GOT3 (cell line): ENCODE measurements around the gene NES.

Experiments used
- DNase-seq: peaks from one replicate; lab custom pipeline; 2025; ENCODE audit warnings: mixed read lengths; lab: John Stamatoyannopoulos, UW

Gene NES

DNA sequence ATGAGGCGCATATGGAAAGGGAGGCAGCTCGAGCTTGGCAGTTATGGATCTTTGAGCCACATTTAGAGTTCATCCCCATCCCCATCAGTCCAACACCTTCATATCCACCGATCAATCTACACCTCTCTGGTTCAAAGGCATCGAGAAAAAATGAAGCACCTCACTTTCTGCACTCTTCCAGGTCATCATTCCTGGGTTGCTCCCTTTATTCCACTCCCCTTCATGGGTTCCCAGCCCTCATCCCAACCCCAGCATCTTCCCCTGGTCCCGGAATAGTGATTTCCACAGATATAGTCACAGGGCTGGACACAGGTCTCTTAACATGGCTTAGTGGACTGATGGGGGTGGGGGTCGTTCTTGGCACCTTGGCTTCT is 57.6 kb downstream of the NES start:
- DNase-seq: no peak

- DNase-seq: no peak
Measured at GRCh38 chr1:156618853-156619581, 58.2 kb downstream of the NES start, which contains the start of gene HAPLN2. TSS of gene HAPLN2 (plus strand) at chr1:156619415. CDS start at chr1:156623491, 4,076 bp downstream.
